HCT116 (cell line): ENCODE measurements around the gene WDR43. TPM values are rescaled to one million over a fixed set of nuclear protein-coding genes. Genes with fewer than 3 reads are reported as not detected.

Source experiments
- ATAC-seq: fragments of 200-7000 bp; cut with Tn5 transposase; 2 replicates; pipeline ENCODE4 v1.9.1; 2020; ENCODE audit warnings: mild to moderate bottlenecking, moderate library complexity
- BruUV-seq: library from RNA; stranded (reverse); fragments of 400-500 nt; replicated peaks from 2 replicates; lab custom pipeline; 2021; lab: Mats Ljungman, UMichigan
- CTCF ChIA-PET: fragments of 300-600 bp; sonication (Branson Sonifier 250); formaldehyde crosslinking; loops from one replicate; lab custom pipeline; 2021; ENCODE audit warnings: antibody characterized with exemption; lab: Charles Lee
- POLR2A ChIA-PET: fragments of 300-600, 350-600 bp; sonication (Branson Sonifier 250); formaldehyde crosslinking; loops from one replicate; lab custom pipeline; 2021; ENCODE audit warnings: antibody characterized with exemption; lab: Charles Lee
- RAD21 ChIA-PET, 2 experiments: fragments of 300-600 bp; sonication (Branson Sonifier 250); formaldehyde crosslinking; loops; one replicate each; lab custom pipeline; 2023; ENCODE audit warnings: low total read pairs in 2 of 2; ENCODE audit not compliant: uncharacterized antibody in 2 of 2, unreplicated experiment in 2 of 2, low non-redundant PET in 1 of 2; lab: Charles Lee
- DNase-seq: peaks from one replicate; pipeline ENCODE4 v3.0.0-alpha.2; 2010; ENCODE audit warnings: low read depth, low spot score
- H2AFZ ChIP-seq: fragments of 200-600 bp; shearing (Covaris generic), sonication (generic); 2 replicates; pipeline ENCODE4 v1.6.1; 2017; ENCODE audit warnings: low read depth, mixed run types, mixed read lengths, antibody characterized with exemption, low read length; ENCODE audit not compliant: poor library complexity, severe bottlenecking
- H3K27ac ChIP-seq: 2 replicates; pipeline ENCODE4 v1.5.1; 2012; ENCODE audit warnings: low read depth, low read length
- H3K27me3 ChIP-seq: fragments of 200-600 bp; sonication (generic); 2 replicates; pipeline ENCODE4 v1.6.1; 2016; ENCODE audit warnings: mixed run types, low read length, mixed read lengths; ENCODE audit not compliant: insufficient read depth
- H3K36me3 ChIP-seq, 2 experiments: fragments of 200-500 bp in 1 of 2; fragments of 200-600 bp in 1 of 2; sonication (Bioruptor generic) in 1 of 2; sonication (generic) in 1 of 2; 2 replicates each; pipeline versions ENCODE4 v1.5.1 to v1.6.1; 2014 to 2016; ENCODE audit warnings: low read length in 2 of 2, inconsistent platforms in 1 of 2, mixed read lengths in 1 of 2, mixed run types in 1 of 2; ENCODE audit not compliant: insufficient read depth in 2 of 2, control insufficient read depth in 1 of 2
- H3K4me1 ChIP-seq, 2 experiments: fragments of 200-600 bp in 1 of 2; sonication (generic) in 1 of 2; 2 replicates each; pipeline versions ENCODE4 v1.5.1 to v1.6.1; 2012 to 2017; ENCODE audit warnings: low read length in 2 of 2, inconsistent platforms in 1 of 2, mild to moderate bottlenecking in 1 of 2, mixed read lengths in 1 of 2, mixed run types in 1 of 2, moderate library complexity in 1 of 2; ENCODE audit not compliant: insufficient read depth in 2 of 2, control insufficient read depth in 1 of 2
- H3K4me2 ChIP-seq: fragments of 200-600 bp; sonication (generic); 2 replicates; pipeline ENCODE4 v1.6.1; 2017; ENCODE audit warnings: mixed run types, low read length, mixed read lengths
- H3K4me3 ChIP-seq, 2 experiments: fragments of 200-600 bp in 1 of 2; sonication (generic) in 1 of 2; replicated peaks in 1 of 2; 2 replicates each; pipeline ENCODE4 v1.5.1; 2011 to 2016; ENCODE audit warnings: low read length in 2 of 2, control low read depth in 1 of 2, low read depth in 1 of 2, mild to moderate bottlenecking in 1 of 2, mixed read lengths in 1 of 2, mixed run types in 1 of 2
- H3K79me2 ChIP-seq: fragments of 200-600 bp; sonication (generic); 2 replicates; pipeline ENCODE4 v1.6.1; 2017; ENCODE audit warnings: mild to moderate bottlenecking, mixed run types, low read length, moderate library complexity, mixed read lengths; ENCODE audit not compliant: insufficient read depth
- H3K9ac ChIP-seq: fragments of 200-600 bp; sonication (generic); 2 replicates; pipeline ENCODE4 v1.6.1; 2016; ENCODE audit warnings: low read length, mixed read lengths
- H3K9me2 ChIP-seq: fragments of 200-600 bp; sonication (generic), shearing (Covaris generic); 2 replicates; pipeline ENCODE4 v1.6.1; 2017; ENCODE audit warnings: mixed run types, mild to moderate bottlenecking, moderate library complexity; ENCODE audit not compliant: insufficient read depth
- H3K9me3 ChIP-seq, 2 experiments: fragments of 200-500 bp in 1 of 2; fragments of 200-600 bp in 1 of 2; sonication (Bioruptor generic) in 1 of 2; sonication (generic) in 1 of 2; 2 replicates each; pipeline ENCODE4 v1.6.1; 2014 to 2017; ENCODE audit warnings: low read length in 2 of 2, mixed read lengths in 2 of 2, inconsistent platforms in 1 of 2, low read depth in 1 of 2, mild to moderate bottlenecking in 1 of 2, mixed run types in 1 of 2, moderate library complexity in 1 of 2; ENCODE audit not compliant: control insufficient read depth in 1 of 2, insufficient read depth in 1 of 2
- H4K20me1 ChIP-seq: fragments of 200-600 bp; sonication (generic), shearing (Covaris generic); 2 replicates; pipeline ENCODE4 v1.6.1; 2017; ENCODE audit warnings: mixed run types, mild to moderate bottlenecking, moderate library complexity; ENCODE audit not compliant: insufficient read depth
- ATF3 ChIP-seq: IDR thresholded peaks from 2 replicates; pipeline ENCODE4 v1.6.1; 2012
- CBX3 ChIP-seq: IDR thresholded peaks from 2 replicates; pipeline ENCODE4 v1.6.1; 2012; ENCODE audit warnings: low read depth
- ELF1 ChIP-seq: IDR thresholded peaks from 2 replicates; pipeline ENCODE4 v1.6.1; 2012; ENCODE audit warnings: low read depth, borderline replicate concordance
- FOSL1 ChIP-seq: IDR thresholded peaks from 2 replicates; pipeline ENCODE4 v1.6.1; 2012; ENCODE audit warnings: low read depth
- JUND ChIP-seq: IDR thresholded peaks from 2 replicates; pipeline ENCODE4 v1.6.1; 2012
- RAD21 ChIP-seq: IDR thresholded peaks from 2 replicates; pipeline ENCODE4 v1.6.1; 2012; ENCODE audit warnings: low read depth, mild to moderate bottlenecking
- REST ChIP-seq: IDR thresholded peaks from 2 replicates; pipeline ENCODE4 v1.6.1; 2012; ENCODE audit warnings: low read depth
- SIN3A ChIP-seq: IDR thresholded peaks from 2 replicates; pipeline ENCODE4 v1.6.1; 2012; ENCODE audit warnings: low read depth
- SP1 ChIP-seq: IDR thresholded peaks from 2 replicates; pipeline ENCODE4 v1.6.1; 2012; ENCODE audit warnings: low read depth
- SRF ChIP-seq: IDR thresholded peaks from 2 replicates; pipeline ENCODE4 v1.6.1; 2012; ENCODE audit warnings: low read depth
- TCF7L2 ChIP-seq: IDR thresholded peaks from 2 replicates; pipeline ENCODE4 v1.7.0; 2011; ENCODE audit warnings: borderline replicate concordance, inconsistent platforms; ENCODE audit not compliant: insufficient read depth, insufficient read length; ENCODE audit errors: extremely low read depth
- ZBTB33 ChIP-seq: IDR thresholded peaks from 2 replicates; pipeline ENCODE4 v1.6.1; 2011; ENCODE audit warnings: mild to moderate bottlenecking, low read length, moderate library complexity; ENCODE audit not compliant: insufficient replicate concordance; ENCODE audit errors: extremely low read depth
- intact Hi-C: fragments of 100-400 bp; cut with micrococcal nuclease; formaldehyde crosslinking; loops from 2 replicates; pipeline ENCODE4 v1.10.0; 2022
- total RNA-seq: library from RNA; stranded (reverse); gene quantifications from one replicate; pipeline ENCODE4 v1.2.1, GENCODE V29; 2021; ENCODE audit not compliant: unreplicated experiment

The WDR43 gene
- total RNA-seq, 1 experiment from 2014 or later = 119 TPM

- intact Hi-C loops = loop anchor here (5.0 to 10.0 kb wide), 4 partner anchors 349 to 887 kb away; no protein-coding TSS in a partner anchor
- no TSS peak for BruUV-seq
- TF ChIP-seq ELF1 (no peak), TCF7L2 (no peak), JUND (no peak), SIN3A (no peak), SP1 (no peak), ATF3 (no peak), REST (no peak), FOSL1 (no peak), SRF (no peak), RAD21 (no peak), CBX3 (no peak), ZBTB33 (no peak)
- no peaks in the 10 kb centered on the region for H3K27me3 ChIP-seq
- H3K27ac ChIP-seq = no peak overlapping the region
- H3K9me3 ChIP-seq = no peaks in the 10 kb centered on the region
- H4K20me1 ChIP-seq = peaks cover under 1% of the 10 kb centered on the region; the same call in 1 of the 2 replicates
- H3K79me2 ChIP-seq = no peaks in the 10 kb centered on the region
- DNase-seq = no peak
- ChIA-PET CTCF (interaction anchor here (0.6 to 0.8 kb wide), 2 partner anchors 135 to 1073 kb away, joined by 3 to 5 read pairs; no protein-coding TSS in a partner anchor), RAD21 (no interaction called here), POLR2A (no interaction called here)
- H3K4me1 ChIP-seq = peaks cover 3 to 16% of the 10 kb centered on the region in 2 experiments; a peak in 2 of 4 replicates
- no peak overlapping the region for H3K9ac ChIP-seq
- no peak for ATAC-seq
- no peak overlapping the region for H3K4me2 ChIP-seq
- 0 out of 2 replicates have a peak, but pooled peaks cover 3% of the 10 kb centered on the region for H3K9me2 ChIP-seq
- no peak overlapping the region for H3K4me3 ChIP-seq
- no peaks in the 10 kb centered on the region for H3K36me3 ChIP-seq
- no peak overlapping the region for H2AFZ ChIP-seq
Observed at GRCh38 chr2:28955467-28955866, 61.0 kb downstream of the WDR43 start.
